Measurements from ENCODE around the gene MLLT3.

MLLT3 gene

GRCh38 chr9:20391208-20391607 lies 231.1 kb downstream of the MLLT3 start:
- DNase-seq (ENCODE audit: low read depth in 2 of 3, low spot score in 1 of 3): no peak

- no peak for DNase-seq (ENCODE audit: low read depth in 2 of 3, low spot score in 1 of 3)
Measured at GRCh38 chr9:20390400-20390799, 231.9 kb downstream of the MLLT3 start.

DNA sequence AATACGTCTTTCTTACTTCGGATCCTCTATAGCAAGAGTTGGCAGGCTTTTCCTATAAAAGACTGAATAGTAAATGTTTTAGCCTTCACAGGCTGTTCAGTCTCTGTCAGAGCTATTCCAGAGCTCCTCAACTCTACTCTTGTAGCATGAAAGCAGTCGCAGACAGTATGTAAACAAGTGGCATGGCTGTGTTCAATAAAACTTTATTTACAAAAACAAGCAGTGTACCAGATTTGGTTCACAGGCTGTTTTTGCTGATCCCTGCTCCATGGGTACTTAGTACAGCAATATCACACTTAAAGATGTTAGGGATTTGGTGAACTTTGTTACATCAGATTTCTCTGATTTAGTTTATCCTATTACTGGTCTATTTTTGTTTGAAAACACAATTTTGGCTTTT lies 235.2 kb downstream of the MLLT3 start:
- DNase-seq (ENCODE audit: low read depth in 2 of 3, low spot score in 1 of 3): no peak

- DNase-seq (ENCODE audit: low read depth in 2 of 3, low spot score in 1 of 3): no peak
Measured at GRCh38 chr9:20384642-20385041, 237.7 kb downstream of the MLLT3 start.

DNA sequence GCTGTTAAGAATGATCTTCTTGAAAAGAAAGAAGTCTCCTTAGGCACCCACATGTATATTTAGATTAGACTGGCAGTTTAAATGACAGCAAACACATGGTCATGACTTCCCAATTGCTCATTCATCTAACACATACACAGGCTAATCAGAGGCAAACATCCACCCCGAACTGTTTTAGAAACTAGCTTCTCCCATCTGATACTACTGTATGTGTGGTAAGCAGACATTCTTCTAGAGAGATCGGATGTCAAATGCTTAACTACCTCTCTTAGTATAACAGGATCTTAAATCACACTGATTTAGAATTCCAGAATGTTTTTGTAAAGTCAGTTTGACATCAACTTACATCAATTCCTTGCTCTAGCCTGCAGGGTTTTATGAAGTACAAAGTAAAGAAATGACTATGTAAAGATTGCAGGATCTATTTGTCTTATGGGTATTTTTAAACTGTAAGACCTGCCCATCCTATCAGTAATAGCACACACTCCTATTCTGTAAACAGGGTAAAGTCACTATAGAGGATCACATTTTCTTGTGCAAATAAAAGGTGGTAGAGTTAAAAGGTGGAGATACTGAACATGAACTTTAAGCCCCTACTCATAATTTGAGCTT lies 239.7 kb downstream of the MLLT3 start:
- no peak for DNase-seq (ENCODE audit: low read depth in 2 of 3, low spot score in 1 of 3)

- no peak for DNase-seq (ENCODE audit: low read depth in 2 of 3, low spot score in 1 of 3)
Measured at GRCh38 chr9:20380546-20380945, 241.8 kb downstream of the MLLT3 start.

DNA sequence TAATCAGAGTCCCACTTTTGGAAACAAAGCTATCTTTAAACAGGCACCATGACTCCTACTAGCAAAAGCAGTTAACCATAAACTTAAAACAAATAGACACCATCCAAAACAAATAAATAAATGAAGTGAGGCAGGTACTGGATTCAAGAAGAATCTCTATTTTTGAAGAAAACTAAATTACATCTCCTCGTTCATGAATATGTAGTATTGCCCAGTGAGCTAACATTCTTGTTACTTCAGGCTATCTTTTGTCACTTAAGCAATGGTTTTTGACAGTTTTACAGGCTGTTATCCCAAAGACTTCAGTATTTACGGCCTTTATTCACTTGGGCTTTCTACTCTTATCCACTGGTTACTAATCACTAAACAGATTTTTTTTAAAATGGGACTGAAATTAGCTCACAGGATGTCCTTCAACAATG lies 242.5 kb downstream of the MLLT3 start:
- DNase-seq (ENCODE audit: low read depth in 2 of 3, low spot score in 1 of 3): no peak

DNA sequence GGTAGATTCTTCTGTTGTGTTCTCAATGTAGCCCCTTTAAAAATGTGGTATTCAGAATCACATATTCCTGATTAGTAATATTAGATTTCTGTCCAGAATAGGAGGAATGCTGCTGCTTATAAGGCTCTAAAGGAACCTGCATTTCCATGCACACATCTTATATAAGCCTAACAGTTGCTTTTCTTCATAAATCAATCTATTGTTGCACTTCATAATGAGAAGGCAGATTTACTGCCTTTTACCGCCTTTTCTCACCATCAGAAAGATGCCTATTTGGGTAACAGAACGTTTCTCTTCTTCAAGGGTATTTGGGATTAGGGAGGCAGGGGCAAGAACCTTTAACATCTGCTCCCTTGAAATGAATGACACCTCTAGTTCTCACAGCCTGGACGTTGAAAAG lies 243.4 kb downstream of the MLLT3 start:
- DNase-seq (ENCODE audit: low read depth in 2 of 3, low spot score in 1 of 3): no peak

- no peak for DNase-seq (ENCODE audit: low read depth in 2 of 3, low spot score in 1 of 3)
Measured at GRCh38 chr9:20377790-20378189, 244.5 kb downstream of the MLLT3 start.

DNA sequence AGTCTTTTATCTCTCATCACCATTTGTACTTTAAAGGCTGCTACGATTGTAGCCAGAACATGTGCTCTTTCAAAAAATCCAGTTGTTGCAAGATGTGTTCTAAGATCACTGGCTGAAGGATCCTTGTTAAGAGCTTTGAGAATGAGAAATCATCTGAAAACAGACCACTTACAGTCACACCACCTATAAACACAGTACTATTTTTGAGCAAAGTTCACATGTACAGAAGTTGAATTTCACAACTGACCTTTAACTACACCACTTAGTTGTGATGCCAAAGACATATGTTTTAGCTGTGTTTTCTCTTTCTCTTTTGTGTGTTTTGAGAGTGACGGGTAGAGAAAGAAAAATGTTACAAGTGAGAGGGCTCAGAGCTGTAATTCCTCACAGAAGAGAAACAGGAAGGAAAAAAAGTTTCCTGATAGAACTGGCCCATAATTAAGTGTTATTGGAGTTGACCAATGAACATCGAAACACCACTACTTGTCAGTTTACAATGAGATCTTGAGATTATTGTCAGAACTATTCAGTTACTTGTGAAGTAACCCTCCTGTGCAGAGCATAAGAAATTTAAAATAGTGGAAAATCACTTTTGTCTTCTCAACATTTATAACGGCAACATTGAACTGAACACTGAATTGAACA lies 245.4 kb downstream of the MLLT3 start:
- DNase-seq (ENCODE audit: low read depth in 2 of 3, low spot score in 1 of 3): no peak

DNA sequence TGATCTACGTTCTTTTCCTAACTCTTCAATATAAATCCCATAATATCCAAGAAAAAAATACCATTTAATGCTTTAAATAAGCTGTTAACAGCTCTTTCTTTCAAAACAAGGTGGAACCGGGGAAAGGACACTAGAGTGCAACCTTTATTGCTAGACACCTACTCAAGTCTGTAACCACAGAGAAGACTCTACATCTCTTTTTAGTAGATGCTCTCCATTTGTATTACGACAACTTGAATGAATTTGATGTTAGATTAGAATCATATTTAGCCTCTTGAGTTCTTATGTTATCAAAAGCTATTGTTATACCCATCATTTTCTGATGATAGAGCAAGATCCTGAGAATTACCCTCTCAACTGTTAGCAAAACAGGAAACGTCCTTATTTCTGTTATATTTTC lies 246.3 kb downstream of the MLLT3 start:
- DNase-seq (ENCODE audit: low read depth in 2 of 3, low spot score in 1 of 3): no peak

GRCh38 chr9:20373263-20373662 lies 249.0 kb downstream of the MLLT3 start:
- no peak for DNase-seq (ENCODE audit: low read depth in 2 of 3, low spot score in 1 of 3)

DNA sequence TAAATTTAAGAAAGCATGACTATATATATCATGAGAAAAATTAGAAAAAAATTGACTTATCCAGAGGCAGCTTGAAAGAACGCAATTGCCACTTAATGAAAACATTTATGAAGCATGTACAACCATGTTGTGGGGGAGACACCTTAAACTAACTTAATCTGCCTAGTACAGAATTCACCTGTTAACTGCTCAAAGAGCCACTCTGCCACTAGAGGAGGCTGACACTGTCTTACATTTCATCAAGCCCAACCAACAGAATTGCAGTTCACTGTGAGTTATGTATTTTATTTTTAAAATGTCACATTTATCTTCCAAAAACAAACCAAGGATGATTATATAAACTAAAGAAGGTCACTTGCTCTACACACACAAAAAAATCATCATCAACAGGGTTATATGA lies 252.9 kb downstream of the MLLT3 start:
- no peak for DNase-seq (ENCODE audit: low read depth in 2 of 3, low spot score in 1 of 3)

GRCh38 chr9:20367855-20368254 lies 254.4 kb downstream of the MLLT3 start:
- no peak for DNase-seq (ENCODE audit: low read depth in 2 of 3, low spot score in 1 of 3)

DNA sequence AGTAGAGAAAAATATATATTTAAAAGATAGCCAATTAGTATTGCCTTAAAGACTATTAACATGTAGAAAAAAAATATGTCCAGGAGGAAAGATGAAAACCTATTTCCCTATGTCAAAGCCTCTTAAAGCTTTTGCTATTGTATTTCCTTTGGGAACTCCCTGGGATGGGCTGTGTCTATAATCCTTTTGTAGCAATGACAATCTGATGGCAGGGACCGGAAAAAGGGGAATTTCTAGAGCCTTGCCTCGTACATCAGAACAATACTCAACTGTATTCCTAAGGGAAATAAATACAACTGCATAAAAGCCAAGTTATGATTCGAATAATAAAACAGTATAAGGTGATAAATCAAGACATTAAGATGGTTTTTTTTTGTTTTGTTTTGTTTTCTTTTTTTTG lies 257.3 kb downstream of the MLLT3 start:
- DNase-seq (ENCODE audit: low read depth in 2 of 3, low spot score in 1 of 3): no peak

DNA sequence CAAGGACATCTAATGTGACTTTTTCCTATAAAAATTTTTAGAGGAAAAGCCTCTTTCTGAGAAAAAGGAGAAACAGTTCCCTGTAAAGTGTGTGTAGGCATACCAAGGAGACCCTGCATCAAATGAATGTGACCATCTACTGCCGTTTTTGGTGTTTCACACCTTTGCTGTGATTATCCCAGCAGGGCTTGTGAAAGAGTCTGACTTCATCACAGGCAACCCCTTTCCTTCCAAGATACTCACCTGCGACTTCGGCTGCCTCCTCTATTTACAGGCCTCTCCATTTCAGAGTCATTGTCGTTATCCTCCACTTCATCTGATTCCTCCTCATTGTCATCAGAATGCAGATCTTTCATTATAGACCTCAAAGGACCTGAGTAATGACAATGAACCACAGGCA lies 259.1 kb downstream of the MLLT3 start:
- DNase-seq (ENCODE audit: low read depth in 2 of 3, low spot score in 1 of 3): no peak

GRCh38 chr9:20361656-20362570 lies 260.4 kb downstream of the MLLT3 start:
- DNase-seq (ENCODE audit: low read depth in 2 of 3, low spot score in 1 of 3): no peak

- no peak for DNase-seq (ENCODE audit: low read depth in 2 of 3, low spot score in 1 of 3)
Measured at GRCh38 chr9:20361229-20361628, 261.1 kb downstream of the MLLT3 start.

DNA sequence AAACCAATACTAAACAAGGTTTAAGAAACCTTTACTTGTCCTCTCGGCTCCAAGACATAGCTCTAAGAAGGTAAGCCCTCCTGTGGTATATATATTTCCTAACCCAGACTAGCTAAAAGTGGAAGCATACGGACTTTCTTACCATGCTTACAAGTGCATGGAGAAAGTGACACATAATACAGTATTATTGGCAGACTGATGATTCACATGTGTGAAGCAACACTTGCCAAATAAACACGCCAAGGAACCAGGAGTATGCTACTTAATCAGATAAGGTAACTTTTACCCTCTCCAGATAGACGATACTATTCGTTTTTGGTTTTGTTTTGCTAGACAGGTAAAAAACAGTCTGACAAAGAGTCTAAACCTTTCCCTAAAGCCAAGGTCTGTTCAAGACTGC lies 264.1 kb downstream of the MLLT3 start:
- no peak for DNase-seq (ENCODE audit: low read depth in 2 of 3, low spot score in 1 of 3)

- no peak for DNase-seq (ENCODE audit: low read depth in 2 of 3, low spot score in 1 of 3)
Measured at GRCh38 chr9:20357037-20357432, 265.3 kb downstream of the MLLT3 start.

DNA sequence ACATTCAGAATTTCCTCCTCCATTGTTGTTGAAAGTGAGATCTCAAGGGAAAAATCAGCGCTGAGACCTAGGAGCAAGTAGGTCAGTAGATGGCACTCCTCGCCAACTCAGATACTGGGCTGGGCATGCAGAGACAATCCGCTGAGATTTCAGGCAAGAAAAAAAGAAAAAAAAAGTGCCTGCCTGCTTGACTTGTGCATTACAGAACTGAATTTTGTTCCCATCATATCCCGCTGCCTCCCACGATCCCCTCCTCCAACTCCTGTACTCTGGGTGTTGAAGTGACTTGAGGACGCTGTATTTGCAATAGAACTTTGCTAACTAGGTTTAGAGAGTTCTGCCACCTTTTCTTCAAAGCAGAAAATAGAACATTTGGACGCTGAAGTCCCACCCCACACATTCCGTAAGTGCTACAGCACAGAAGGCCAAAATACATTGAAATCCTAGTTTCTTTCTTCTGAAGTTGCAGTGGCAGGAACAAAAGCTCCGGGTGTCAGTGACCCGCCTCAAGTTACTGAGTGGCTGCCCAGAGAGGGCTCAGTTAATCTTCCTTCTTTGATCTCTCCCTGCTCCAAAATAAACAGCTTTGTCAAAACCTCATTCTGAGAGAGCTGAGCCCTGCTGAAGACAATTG lies 265.8 kb downstream of the MLLT3 start:
- peak; percentile 21 to 38 (median 36) for DNase-seq (ENCODE audit: low read depth in 2 of 3, low spot score in 1 of 3)

DNA sequence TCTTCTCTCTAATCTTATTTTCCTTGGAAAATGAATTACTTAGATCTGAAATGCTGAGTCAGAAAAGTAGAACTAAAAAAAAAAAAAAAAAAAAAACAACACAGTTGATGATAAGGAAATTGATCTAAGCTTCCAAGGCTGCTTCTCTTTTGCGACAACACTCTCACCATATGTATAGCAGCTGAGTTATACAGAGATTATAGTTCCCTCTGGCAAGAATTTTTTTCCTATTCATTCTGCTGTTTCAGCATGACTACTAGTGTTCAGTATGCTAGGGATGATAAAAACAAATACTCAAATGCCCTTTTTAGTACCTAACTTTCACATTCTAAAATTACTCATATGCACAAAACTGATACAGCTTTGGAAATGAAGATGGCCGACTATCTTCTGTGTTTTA lies 267.3 kb downstream of the MLLT3 start:
- no peak for DNase-seq (ENCODE audit: low read depth in 2 of 3, low spot score in 1 of 3)
